Cardiac muscle cell (in vitro differentiated cells and primary cell): ENCODE results near the gene TENT5C. TPM values are rescaled to one million over a fixed set of nuclear protein-coding genes. Genes with fewer than 3 reads are reported as not detected.

Source experiments
- DNase-seq, 2 donors: peaks; one replicate each; pipeline versions ENCODE4 v3.0.0 to v3.0.0-alpha.2; 2010 to 2017; ENCODE audit warnings: low read depth in 1 of 2, low spot score in 1 of 2
- H3K27ac ChIP-seq: fragments of 200-600 bp; sonication (generic); 2 replicates; pipeline ENCODE4 v1.5.1; 2016
- H3K27me3 ChIP-seq: fragments of 200-600 bp; sonication (generic); 2 replicates; pipeline ENCODE4 v1.6.0; 2016; ENCODE audit warnings: control low read depth
- H3K36me3 ChIP-seq: fragments of 200-600 bp; sonication (generic); 2 replicates; pipeline ENCODE4 v1.5.1; 2016; ENCODE audit warnings: control low read depth
- H3K4me1 ChIP-seq: fragments of 200-600 bp; sonication (generic); 2 replicates; pipeline ENCODE4 v1.8.1; 2017; ENCODE audit warnings: low read depth, mild to moderate bottlenecking, mixed run types
- H3K4me3 ChIP-seq: fragments of 200-600 bp; sonication (generic); 2 replicates; pipeline ENCODE4 v1.5.1; 2016; ENCODE audit warnings: mild to moderate bottlenecking
- H3K9me3 ChIP-seq: fragments of 200-600 bp; sonication (generic); 2 replicates; pipeline ENCODE4 v1.5.1; 2017; ENCODE audit warnings: low read depth, mild to moderate bottlenecking, control low read depth
- CTCF ChIP-seq: IDR thresholded peaks from 2 replicates; pipeline ENCODE4 v1.5.1; 2012; ENCODE audit warnings: low read depth, mild to moderate bottlenecking, low read length
- polyA plus RNA-seq: library from polyadenylated mRNA; unstranded; fragments of >200 nt; fragmentation: Nextera tagmentation; extraction: Ambion mirVana; gene quantifications from 2 replicates; pipeline ENCODE4 v1.2.1, GENCODE V29; 2016
- total RNA-seq: library from RNA; depleted of rRNA; stranded (reverse); fragments of >200 nt; gene quantifications from 2 replicates; pipeline ENCODE4 v1.2.3, GENCODE V29; 2016

The TENT5C gene
- total and polyA plus RNA-seq, 2 experiments from 2014 or later: 0.63 to 1.1 TPM

- Histone ChIP-seq H3K4me3 (no peak overlapping the region), H3K27ac (no peak overlapping the region), H3K9me3 (no peaks in the 10 kb centered on the region), H3K4me1 (no peaks in the 10 kb centered on the region), H3K36me3 (no peaks in the 10 kb centered on the region), H3K27me3 (no peaks in the 10 kb centered on the region)
- no peak for TF ChIP-seq CTCF
- no peak for DNase-seq
Observed at GRCh38 chr1:117565076-117565556, 40.7 kb upstream of the TENT5C start.

- no peak for DNase-seq
- no peak overlapping the region for H3K4me3 ChIP-seq
- no peaks in the 10 kb centered on the region for H3K27me3 ChIP-seq
- no peak overlapping the region for H3K27ac ChIP-seq
- no peak for TF ChIP-seq CTCF
- H3K36me3 ChIP-seq: no peaks in the 10 kb centered on the region
- H3K4me1 ChIP-seq: no peaks in the 10 kb centered on the region
- H3K9me3 ChIP-seq: no peaks in the 10 kb centered on the region
Observed at GRCh38 chr1:117565745-117566455, 39.9 kb upstream of the TENT5C start.

- no peak for TF ChIP-seq CTCF
- Histone ChIP-seq H3K36me3 (no peaks in the 10 kb centered on the region), H3K27ac (no peak overlapping the region), H3K4me3 (no peak overlapping the region), H3K27me3 (no peaks in the 10 kb centered on the region), H3K4me1 (no peaks in the 10 kb centered on the region), H3K9me3 (no peaks in the 10 kb centered on the region)
- DNase-seq: no peak
Observed at GRCh38 chr1:117566556-117566955, 39.3 kb upstream of the TENT5C start.

- no peak for DNase-seq
Observed at GRCh38 chr1:117567435-117567834, 38.4 kb upstream of the TENT5C start.

GRCh38 chr1:117567976-117568375 lies 37.9 kb upstream of the TENT5C start:
- Histone ChIP-seq H3K36me3 (no peaks in the 10 kb centered on the region), H3K4me1 (no peaks in the 10 kb centered on the region), H3K9me3 (no peaks in the 10 kb centered on the region), H3K27ac (no peak overlapping the region), H3K27me3 (no peaks in the 10 kb centered on the region), H3K4me3 (no peak overlapping the region)
- no peak for TF ChIP-seq CTCF
- DNase-seq: no peak

More at GRCh38 chr1:117567435-117567834, 38.4 kb upstream of the TENT5C start:
- H3K27me3 ChIP-seq: no peaks in the 10 kb centered on the region
- no peaks in the 10 kb centered on the region for H3K4me1 ChIP-seq
- no peak overlapping the region for H3K4me3 ChIP-seq
- H3K36me3 ChIP-seq: no peaks in the 10 kb centered on the region
- no peaks in the 10 kb centered on the region for H3K9me3 ChIP-seq
- no peak overlapping the region for H3K27ac ChIP-seq
- no peak for TF ChIP-seq CTCF
